Psoas muscle (tissue), 8 donors: ENCODE results near the gene CDKN2D. TPM values are rescaled to one million over a fixed set of nuclear protein-coding genes. Genes with fewer than 3 reads are reported as not detected.
"Not testable (repeated sequence)": the region's sequence is repeated elsewhere in the genome, so short reads cannot be mapped to it uniquely, and the experiment has no call there.

Experiments
- ATAC-seq, 4 donors: fragments of 200-7000 bp; cut with Tn5 transposase; one replicate each; pipeline ENCODE4 v1.9.1; 2020; ENCODE audit warnings: moderate library complexity in 3 of 4, mild to moderate bottlenecking in 2 of 4
- DNase-seq, 2 donors: peaks; one replicate each; pipeline ENCODE4 v3.0.0-alpha.2; 2020
- H3K27ac ChIP-seq: fragments of 200-600 bp; one replicate; pipeline ENCODE4 v1.8.0; 2022
- H3K27me3 ChIP-seq, 3 donors: fragments of 200-600 bp in 1 of 3; one replicate each; pipeline versions ENCODE4 v1.6.1 to v1.8.0; 2013 to 2022; ENCODE audit warnings: low read length in 2 of 3, mild to moderate bottlenecking in 2 of 3, moderate library complexity in 1 of 3; ENCODE audit not compliant: insufficient read depth in 3 of 3
- H3K36me3 ChIP-seq, 2 donors: fragments of 200-600 bp in 1 of 2; one replicate each; pipeline versions ENCODE4 v1.6.1 to v1.8.0; 2013 to 2022; ENCODE audit warnings: low read depth in 1 of 2, mild to moderate bottlenecking in 1 of 2, moderate library complexity in 1 of 2; ENCODE audit not compliant: insufficient read depth in 1 of 2
- H3K4me1 ChIP-seq: fragments of 200-600 bp; one replicate; pipeline ENCODE4 v1.8.0; 2022
- H3K4me3 ChIP-seq: fragments of 200-600 bp; one replicate; pipeline ENCODE4 v1.8.0; 2022; ENCODE audit warnings: mild to moderate bottlenecking
- H3K9me3 ChIP-seq: fragments of 200-600 bp; one replicate; pipeline ENCODE4 v1.8.0; 2022
- CTCF ChIP-seq: fragments of 200-600 bp; IDR thresholded peaks from one replicate; pipeline ENCODE4 v1.8.0; 2022; ENCODE audit warnings: antibody characterized with exemption
- WGBS, 3 donors: extraction: QIAGEN DNeasy Blood & Tissue Kit; methylation state at CpG; one replicate each; pipeline versions ENCODE4 v1.1.6 to v1.1.7; 2013; 5-methylcytosine and 5-hydroxymethylcytosine counted together
- intact Hi-C, 2 donors: fragments of 100-400 bp; cut with DNase I; formaldehyde crosslinking; loops; one replicate each; pipeline versions ENCODE4 v1.11.0 to v1.14.2; 2022
- polyA plus RNA-seq, 3 donors: library from polyadenylated mRNA; stranded (reverse); fragments of 200-250 nt; gene quantifications; one replicate each; pipeline ENCODE4 v1.2.3, GENCODE V29; 2013
- total RNA-seq, 4 donors: library from RNA; stranded (reverse); fragmentation: NEBNext Ultra II Directional in 2 of 4; extraction: Animal tissue kit (Norgen Biotek cat#: 25700) in 2 of 4; gene quantifications; one replicate each; pipeline versions ENCODE4 v1.2.1 to v1.2.4, GENCODE V29; 2021 to 2023
- donor health status: healthy with polysubstance abuse.
- donor health status: DM: no; HTN: no; CAD: no; lungs with moderate emphysema.
- donor health status: Bipolar disorder and iron deficiency.
- donor health status: healthy.
- donor health status: DM: yes; HTN: yes; CAD: no.
- donor health status: DM: no; HTN: no; CAD: no.
- donor health status: DM: no; HTN: no; CAD: no.
- donor health status: DM: yes; HTN: yes; CAD: no.

The CDKN2D gene
- total and polyA plus RNA-seq, 7 donors = 6.1 to 29.2 (median 13.1) TPM

GRCh38 chr19:10575011-10575716 lies 6.4 kb upstream of the CDKN2D start:
- no peaks in the 10 kb centered on the region for H3K27me3 ChIP-seq
- intact Hi-C loops = loop anchor here in 1 of 2 donors (10.0 kb wide), 1 partner anchor 170 kb away; the partner anchor contains the start of gene CDC37
- H3K36me3 ChIP-seq = no peaks in the 10 kb centered on the region
- H3K4me1 ChIP-seq = peaks cover 5% of the 10 kb centered on the region
- DNase-seq (no peak), ATAC-seq (no peak)
- H3K27ac ChIP-seq = no peak overlapping the region
- WGBS, 3 donors = 73 to 77% (median 74%) methylated on average over 6 of the region's 6 CpGs
- H3K9me3 ChIP-seq = no peaks in the 10 kb centered on the region
- no peak overlapping the region for H3K4me3 ChIP-seq
- no peak for TF ChIP-seq CTCF

- H3K27me3 ChIP-seq = no peaks in the 10 kb centered on the region
- ATAC-seq (no peak), DNase-seq (no peak)
- TF ChIP-seq CTCF = no peak
- 70 to 83% (median 78%) methylated on average over 8 of the region's 8 CpGs for WGBS, 3 donors
- no peaks in the 10 kb centered on the region for H3K9me3 ChIP-seq
- peaks cover 10% of the 10 kb centered on the region for H3K4me1 ChIP-seq
- intact Hi-C loops = loop anchor here in 1 of 2 donors (10.0 kb wide), 1 partner anchor 170 kb away; the partner anchor contains the start of gene CDC37
- H3K36me3 ChIP-seq = no peaks in the 10 kb centered on the region
- no peak overlapping the region for H3K4me3 ChIP-seq
- no peak overlapping the region for H3K27ac ChIP-seq
Measured at GRCh38 chr19:10574462-10574861, 5.7 kb upstream of the CDKN2D start.

- ATAC-seq, H3K27ac ChIP-seq, H3K4me3 ChIP-seq, DNase-seq, H3K36me3 ChIP-seq, H3K27me3 ChIP-seq, H3K9me3 ChIP-seq: not testable (repeated sequence)
- peaks cover 14% of the 10 kb centered on the region for H3K4me1 ChIP-seq
- WGBS, 3 donors = 84 to 89% (median 86%) methylated on average over 6 of the region's 6 CpGs
- intact Hi-C loops = loop anchor here in 1 of 2 donors (10.0 kb wide), 1 partner anchor 169 kb away; the partner anchor contains the start of gene CDC37
Measured at GRCh38 chr19:10573793-10574192, 5.0 kb upstream of the CDKN2D start.

GRCh38 chr19:10568062-10568825 lies 535 bp downstream of the CDKN2D start:
- intact Hi-C loops = loop anchor here in 1 of 2 donors (5.0 kb wide), 2 partner anchors 66 to 166 kb away; partner anchors contain the start of genes CDC37 and KEAP1
- no peak for TF ChIP-seq CTCF
- Histone ChIP-seq H3K9me3 (no peaks in the 10 kb centered on the region), H3K4me3 (peak overlapping the region; percentile 92), H3K4me1 (peaks cover 38% of the 10 kb centered on the region), H3K27me3 (no peaks in the 10 kb centered on the region), H3K36me3 (peaks cover 0 to 8% of the 10 kb centered on the region in 2 donors), H3K27ac (peak overlapping the region; percentile 74)
- DNase-seq (peak in 1 of 2 donors; percentile 62), ATAC-seq (peak in 1 of 4 donors; percentile 0)
- 2 to 4% (median 3%) methylated on average over 43 to 58 of the region's 58 CpGs for WGBS, 3 donors

- peak overlapping the region; percentile 92 for H3K4me3 ChIP-seq
- intact Hi-C loops = loop anchor here in 1 of 2 donors (5.0 kb wide), 2 partner anchors 65 to 165 kb away; partner anchors contain the start of genes CDC37 and KEAP1
- 47 to 52% (median 47%) methylated on average over 5 of the region's 5 CpGs for WGBS, 3 donors
Measured at GRCh38 chr19:10567656-10568055, 1.1 kb downstream of the CDKN2D start.

More at GRCh38 chr19:10567656-10568055, 1.1 kb downstream of the CDKN2D start:
- Histone ChIP-seq H3K36me3 (peaks cover 0 to 10% of the 10 kb centered on the region in 2 donors), H3K9me3 (no peaks in the 10 kb centered on the region), H3K4me1 (peaks cover 38% of the 10 kb centered on the region), H3K27ac (peak overlapping the region; percentile 74), H3K27me3 (no peaks in the 10 kb centered on the region)
- DNase-seq (no peak), ATAC-seq (no peak)
- no peak for TF ChIP-seq CTCF
